Neural cell (in vitro differentiated cells): Measurements from ENCODE around the gene GCNT1. TPM values are rescaled to one million over a fixed set of nuclear protein-coding genes. Genes with fewer than 3 reads are reported as not detected.
"Not testable (repeated sequence)": the region's sequence is repeated elsewhere in the genome, so short reads cannot be mapped to it uniquely, and the experiment has no call there.

Experiments used
- H2AFZ ChIP-seq: fragments of 200-600, 300-800 bp; sonication (generic), shearing (Covaris generic); 2 replicates; pipeline ENCODE4 v1.6.0; 2014; ENCODE audit warnings: low read depth, mild to moderate bottlenecking, antibody characterized with exemption, low read length, moderate library complexity
- H3F3A ChIP-seq: fragments of 200-600 bp; shearing (Covaris generic); 2 replicates; pipeline ENCODE4 v1.6.1; 2016; ENCODE audit warnings: mild to moderate bottlenecking, moderate library complexity, mixed read lengths, antibody characterized with exemption, low read length; ENCODE audit not compliant: insufficient read depth, poor library complexity, severe bottlenecking
- H3K27ac ChIP-seq: fragments of 200-600, 300-800 bp; sonication (generic), shearing (Covaris generic); 2 replicates; pipeline ENCODE4 v1.5.1; 2014; ENCODE audit warnings: mild to moderate bottlenecking, low read length, moderate library complexity
- H3K27me3 ChIP-seq: fragments of 300-800, 200-600 bp; sonication (generic), shearing (Covaris generic); 2 replicates; pipeline ENCODE4 v1.6.0; 2014; ENCODE audit warnings: mild to moderate bottlenecking, low read depth, low read length, moderate library complexity; ENCODE audit not compliant: insufficient read depth
- H3K36me3 ChIP-seq: fragments of 300-800, 200-600 bp; sonication (generic), shearing (Covaris generic); 2 replicates; pipeline ENCODE4 v1.5.1; 2014; ENCODE audit warnings: mild to moderate bottlenecking, antibody characterized with exemption, low read length, moderate library complexity; ENCODE audit not compliant: insufficient read depth
- H3K4me2 ChIP-seq: fragments of 300-800, 200-600 bp; sonication (generic), shearing (Covaris generic); 2 replicates; pipeline ENCODE4 v1.6.0; 2014; ENCODE audit warnings: mild to moderate bottlenecking, low read length
- H3K4me3 ChIP-seq: fragments of 300-800, 200-600 bp; sonication (generic), shearing (Covaris generic); 2 replicates; pipeline ENCODE4 v1.5.1; 2014; ENCODE audit warnings: mild to moderate bottlenecking, low read length, moderate library complexity
- H3K79me2 ChIP-seq: fragments of 200-600 bp; shearing (Covaris generic); replicated peaks from 2 replicates; pipeline ENCODE4 v1.6.0; 2014; ENCODE audit warnings: mild to moderate bottlenecking, low read length, moderate library complexity; ENCODE audit not compliant: insufficient read depth
- H3K9ac ChIP-seq: fragments of 300-800, 200-600 bp; sonication (generic), shearing (Covaris generic); 2 replicates; pipeline ENCODE4 v1.6.1; 2016; ENCODE audit warnings: mild to moderate bottlenecking, low read length, mixed read lengths
- H3K9me2 ChIP-seq: fragments of 200-600 bp; shearing (Covaris generic); 2 replicates; pipeline ENCODE4 v1.6.1; 2016; ENCODE audit warnings: mild to moderate bottlenecking, low read length, mixed read lengths; ENCODE audit not compliant: insufficient read depth
- H3K9me3 ChIP-seq: fragments of 200-600, 300-800 bp; sonication (generic), shearing (Covaris generic); 2 replicates; pipeline ENCODE4 v1.6.1; 2016; ENCODE audit warnings: mild to moderate bottlenecking, mixed run types, low read length, moderate library complexity, mixed read lengths
- H4K20me1 ChIP-seq: fragments of 200-600 bp; shearing (Covaris generic); 2 replicates; pipeline ENCODE4 v1.6.1; 2016; ENCODE audit warnings: mild to moderate bottlenecking, mixed run types; ENCODE audit not compliant: insufficient read depth
- CTCF ChIP-seq: fragments of 450-650 bp; IDR thresholded peaks from 2 replicates; pipeline ENCODE4 v1.5.1; 2014; ENCODE audit warnings: antibody characterized with exemption, mild to moderate bottlenecking, moderate library complexity; ENCODE audit not compliant: poor library complexity, severe bottlenecking
- EP300 ChIP-seq: fragments of 450-650 bp; conservative IDR thresholded peaks from 2 replicates; pipeline ENCODE4 v1.6.1; 2014; ENCODE audit warnings: antibody characterized with exemption, mild to moderate bottlenecking, moderate library complexity; ENCODE audit not compliant: poor library complexity, severe bottlenecking
- EZH2 ChIP-seq: fragments of 200-600, 300-800 bp; shearing (Covaris generic), sonication (generic); IDR thresholded peaks from 2 replicates; pipeline ENCODE4 v1.6.1; 2014; ENCODE audit warnings: antibody characterized with exemption, low read length, borderline replicate concordance, mild to moderate bottlenecking; ENCODE audit not compliant: insufficient read depth, poor library complexity, severe bottlenecking
- MXI1 ChIP-seq: fragments of 450-650 bp; conservative IDR thresholded peaks from 2 replicates; pipeline ENCODE4 v1.6.1; 2014; ENCODE audit warnings: antibody characterized with exemption, mild to moderate bottlenecking; ENCODE audit not compliant: poor library complexity, severe bottlenecking
- POLR2AphosphoS5 ChIP-seq: IDR thresholded peaks from 2 replicates; pipeline ENCODE4 v1.6.1; 2012
- RAD21 ChIP-seq: fragments of 450-650 bp; conservative IDR thresholded peaks from 2 replicates; pipeline ENCODE4 v1.6.1; 2014; ENCODE audit warnings: antibody characterized with exemption, mild to moderate bottlenecking, moderate library complexity
- REST ChIP-seq: IDR thresholded peaks from 2 replicates; pipeline ENCODE4 v1.6.1; 2012; ENCODE audit warnings: borderline replicate concordance
- SMC3 ChIP-seq: fragments of 450-650 bp; conservative IDR thresholded peaks from 2 replicates; pipeline ENCODE4 v1.6.1; 2014; ENCODE audit warnings: antibody characterized with exemption, mild to moderate bottlenecking, moderate library complexity; ENCODE audit not compliant: poor library complexity
- TAF1 ChIP-seq: IDR thresholded peaks from 2 replicates; pipeline ENCODE4 v1.6.1; 2012; ENCODE audit warnings: low read depth
- polyA plus RNA-seq: library from polyadenylated mRNA; depleted of rRNA; stranded (reverse); fragments of >200 nt; gene quantifications from 2 replicates; pipeline ENCODE4 v1.2.3, GENCODE V29; 2014

The GCNT1 gene
- polyA plus RNA-seq, 1 donor from 2014 or later: 0.22 TPM

- not testable (repeated sequence) for H3K9me2 ChIP-seq, H3K4me3 ChIP-seq, H3K27ac ChIP-seq, H3K36me3 ChIP-seq, H4K20me1 ChIP-seq, H3K27me3 ChIP-seq, H3K9ac ChIP-seq, H3K4me2 ChIP-seq, H3K9me3 ChIP-seq, H3F3A ChIP-seq, H3K79me2 ChIP-seq, H2AFZ ChIP-seq
These were observed 64.7 kb downstream of the GCNT1 start for GRCh38 chr9:76523617-76524200.

GRCh38 chr9:76525196-76525595 lies 66.2 kb downstream of the GCNT1 start:
- Histone ChIP-seq H3K36me3 (no peaks in the 10 kb centered on the region), H3K27me3 (no peaks in the 10 kb centered on the region), H3K4me2 (no peak overlapping the region), H4K20me1 (no peaks in the 10 kb centered on the region), H2AFZ (no peak overlapping the region), H3K4me3 (no peak overlapping the region), H3K9me3 (no peaks in the 10 kb centered on the region), H3K9ac (no peak overlapping the region), H3K27ac (no peak overlapping the region), H3K79me2 (no peaks in the 10 kb centered on the region), H3K9me2 (no peaks in the 10 kb centered on the region), H3F3A (no peaks in the 10 kb centered on the region)
- no peak for TF ChIP-seq CTCF

- H3F3A ChIP-seq: no peaks in the 10 kb centered on the region
- H2AFZ ChIP-seq: no peak overlapping the region
- H3K4me2 ChIP-seq: no peak overlapping the region
- H3K9me3 ChIP-seq: no peaks in the 10 kb centered on the region
- no peaks in the 10 kb centered on the region for H3K79me2 ChIP-seq
- TF ChIP-seq POLR2AphosphoS5 (no peak), SMC3 (no peak), EP300 (no peak), REST (no peak), TAF1 (no peak), MXI1 (no peak), CTCF (no peak), RAD21 (no peak), EZH2 (no peak)
- H3K27ac ChIP-seq: no peak overlapping the region
- no peak overlapping the region for H3K4me3 ChIP-seq
- no peaks in the 10 kb centered on the region for H3K27me3 ChIP-seq
- H3K36me3 ChIP-seq: no peaks in the 10 kb centered on the region
- H4K20me1 ChIP-seq: no peaks in the 10 kb centered on the region
- no peaks in the 10 kb centered on the region for H3K9me2 ChIP-seq
- H3K9ac ChIP-seq: no peak overlapping the region
These were observed 67.0 kb downstream of the GCNT1 start for GRCh38 chr9:76526026-76526425.
